ENCODE measurements around the gene PEPD.

PEPD gene

GRCh38 chr19:33383720-33384292, 137.8 kb downstream of the PEPD start:
- no peak for DNase-seq (ENCODE audit: low read depth)

DNA sequence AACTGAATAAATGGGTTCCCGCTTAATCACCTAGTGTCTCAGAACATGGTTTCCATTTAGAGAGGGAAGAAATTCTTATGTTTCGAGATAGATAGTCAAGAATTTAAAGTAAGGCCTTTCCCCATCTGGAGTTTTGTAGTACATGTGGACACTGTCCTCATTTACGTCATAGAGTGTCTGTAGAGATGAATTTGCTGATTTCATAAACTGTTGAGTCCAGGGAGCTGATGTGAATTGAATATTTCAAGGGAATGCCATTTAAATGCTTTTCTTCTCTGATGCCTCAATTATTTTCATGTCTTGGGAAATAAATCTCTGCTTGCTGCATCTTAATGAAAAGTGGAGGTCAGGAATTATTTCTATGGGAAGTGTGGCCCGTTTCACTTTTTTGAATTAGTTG, 138.6 kb downstream of the PEPD start:
- no peak for DNase-seq (ENCODE audit: low read depth)

DNA sequence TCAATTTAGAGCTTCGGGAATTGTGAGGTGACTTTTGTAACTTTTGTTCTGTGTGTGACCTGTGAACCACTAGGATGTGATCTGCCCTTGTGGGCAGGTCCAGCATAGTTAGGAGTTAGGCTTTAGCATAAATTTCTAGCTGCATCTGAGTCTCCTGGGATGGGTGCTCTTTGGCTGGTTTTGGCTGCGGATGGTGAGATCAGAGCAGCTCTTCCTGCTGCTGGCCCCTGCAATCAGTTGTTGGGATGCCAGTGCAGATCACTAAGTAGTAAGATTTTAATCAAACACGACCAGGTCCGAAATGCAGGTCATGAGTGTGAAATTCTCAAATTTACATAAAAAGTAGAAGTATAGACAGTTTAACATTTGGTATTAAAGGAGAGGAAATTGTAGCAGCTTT, 139.6 kb downstream of the PEPD start:
- no peak for DNase-seq (ENCODE audit: low read depth)

GRCh38 chr19:33381101-33381500, 140.5 kb downstream of the PEPD start:
- no peak for DNase-seq (ENCODE audit: low read depth)

DNA sequence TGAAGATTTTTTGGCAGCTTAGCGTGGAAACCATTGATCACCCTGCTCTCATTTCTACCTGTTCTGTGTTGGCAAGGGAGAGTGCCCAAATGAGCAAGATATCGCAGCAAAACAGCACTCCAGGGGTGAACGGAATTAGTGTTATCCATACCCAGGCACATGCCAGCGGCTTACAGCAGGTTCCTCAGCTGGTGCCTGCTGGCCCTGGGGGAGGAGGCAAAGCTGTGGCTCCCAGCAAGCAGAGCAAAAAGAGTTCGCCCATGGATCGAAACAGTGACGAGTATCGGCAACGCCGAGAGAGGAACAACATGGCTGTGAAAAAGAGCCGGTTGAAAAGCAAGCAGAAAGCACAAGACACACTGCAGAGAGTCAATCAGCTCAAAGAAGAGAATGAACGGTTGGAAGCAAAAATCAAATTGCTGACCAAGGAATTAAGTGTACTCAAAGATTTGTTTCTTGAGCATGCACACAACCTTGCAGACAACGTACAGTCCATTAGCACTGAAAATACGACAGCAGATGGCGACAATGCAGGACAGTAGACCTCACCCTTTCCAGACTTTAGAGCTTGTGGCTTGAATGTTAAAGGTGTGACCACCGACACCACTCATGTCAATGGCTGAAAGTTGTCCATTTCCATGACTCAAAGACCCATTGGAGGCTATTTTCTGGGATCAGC, 142.3 kb downstream of the PEPD start:
- no peak for DNase-seq (ENCODE audit: low read depth)

- no peak for DNase-seq (ENCODE audit: low read depth)
Measured at GRCh38 chr19:33377586-33378475, 143.8 kb downstream of the PEPD start.

DNA sequence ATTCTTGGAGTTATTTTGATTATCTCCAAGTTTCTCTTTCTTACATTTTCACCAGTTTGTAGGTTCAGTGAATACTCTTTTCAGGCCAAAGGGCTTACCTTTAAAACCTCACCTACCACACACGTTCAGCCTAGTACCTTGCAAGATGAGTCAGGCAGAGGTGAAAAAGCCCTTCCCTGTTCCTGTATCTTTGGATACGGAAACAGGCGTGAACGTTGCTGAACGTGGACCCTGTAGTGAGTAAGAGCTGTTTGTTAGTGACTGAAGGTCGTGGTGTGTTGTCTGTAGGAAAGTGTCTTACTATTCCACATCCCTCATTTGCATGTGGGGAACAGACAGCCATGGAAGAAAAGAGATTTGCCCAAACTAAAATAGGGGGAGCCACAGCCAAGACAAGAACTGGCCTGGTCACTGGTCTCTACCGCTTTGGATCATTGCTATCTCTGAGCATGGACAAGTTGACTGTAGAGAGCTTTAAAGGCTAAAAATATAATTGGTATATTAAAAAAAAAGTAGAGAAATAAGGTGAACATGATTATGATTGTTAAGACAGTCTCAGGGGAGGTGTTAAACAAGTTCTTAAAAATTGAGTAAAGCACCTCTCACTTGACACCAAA, 144.5 kb downstream of the PEPD start:
- DNase-seq (ENCODE audit: low read depth) = no peak

- no peak for DNase-seq (ENCODE audit: low read depth)
Measured at GRCh38 chr19:33376423-33376822, 145.2 kb downstream of the PEPD start.

DNA sequence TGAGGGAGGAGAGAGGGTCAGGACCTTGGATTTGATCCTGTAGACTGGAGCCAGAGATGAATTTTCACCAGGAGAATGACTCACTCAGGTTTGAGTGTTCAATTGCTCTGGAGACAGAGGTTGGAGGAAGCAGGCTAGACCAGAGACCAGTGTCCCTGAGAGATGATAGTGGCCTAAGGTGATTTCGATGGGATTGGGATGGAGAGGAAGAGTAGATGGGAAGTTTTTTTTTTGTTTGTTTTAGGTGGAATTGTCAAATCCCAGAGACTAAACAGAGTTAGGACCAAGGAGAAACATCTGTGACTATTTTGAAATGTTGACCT, 145.8 kb downstream of the PEPD start:
- no peak for DNase-seq (ENCODE audit: low read depth)

DNA sequence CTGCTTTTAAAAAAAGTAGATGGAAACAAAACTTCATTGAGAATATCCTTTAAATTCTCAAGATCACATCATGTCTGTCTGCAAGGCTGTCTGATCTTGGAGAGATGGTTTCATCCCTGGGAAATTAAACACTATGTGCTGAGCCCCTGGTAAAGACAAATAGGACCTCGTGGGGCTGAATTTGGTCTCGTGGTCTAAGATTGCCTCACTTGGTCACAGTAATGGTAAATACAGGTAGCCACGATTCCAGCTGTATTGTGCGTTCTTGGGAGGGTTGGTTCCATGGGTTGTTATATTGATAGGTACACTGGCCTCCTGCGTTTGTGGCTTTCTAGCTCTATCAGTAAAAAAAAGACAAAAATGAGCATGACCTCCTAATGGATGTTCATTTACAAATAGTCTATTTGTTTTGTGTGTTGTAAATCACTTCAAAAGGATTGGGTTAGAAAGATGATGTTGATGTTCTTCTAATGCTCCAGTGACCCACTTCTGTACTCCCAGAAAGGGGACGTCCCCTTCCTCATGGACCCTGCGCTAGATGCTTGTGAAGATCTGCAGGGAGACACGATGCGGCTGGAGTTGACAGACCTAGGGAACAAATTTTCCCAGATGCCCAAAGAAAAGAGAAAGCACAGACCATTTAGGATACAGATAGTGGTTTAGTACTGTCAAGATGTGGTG, 146.3 kb downstream of the PEPD start:
- DNase-seq (ENCODE audit: low read depth) = no peak

- DNase-seq (ENCODE audit: low read depth) = no peak
Measured at GRCh38 chr19:33374236-33374714, 147.3 kb downstream of the PEPD start.

DNA sequence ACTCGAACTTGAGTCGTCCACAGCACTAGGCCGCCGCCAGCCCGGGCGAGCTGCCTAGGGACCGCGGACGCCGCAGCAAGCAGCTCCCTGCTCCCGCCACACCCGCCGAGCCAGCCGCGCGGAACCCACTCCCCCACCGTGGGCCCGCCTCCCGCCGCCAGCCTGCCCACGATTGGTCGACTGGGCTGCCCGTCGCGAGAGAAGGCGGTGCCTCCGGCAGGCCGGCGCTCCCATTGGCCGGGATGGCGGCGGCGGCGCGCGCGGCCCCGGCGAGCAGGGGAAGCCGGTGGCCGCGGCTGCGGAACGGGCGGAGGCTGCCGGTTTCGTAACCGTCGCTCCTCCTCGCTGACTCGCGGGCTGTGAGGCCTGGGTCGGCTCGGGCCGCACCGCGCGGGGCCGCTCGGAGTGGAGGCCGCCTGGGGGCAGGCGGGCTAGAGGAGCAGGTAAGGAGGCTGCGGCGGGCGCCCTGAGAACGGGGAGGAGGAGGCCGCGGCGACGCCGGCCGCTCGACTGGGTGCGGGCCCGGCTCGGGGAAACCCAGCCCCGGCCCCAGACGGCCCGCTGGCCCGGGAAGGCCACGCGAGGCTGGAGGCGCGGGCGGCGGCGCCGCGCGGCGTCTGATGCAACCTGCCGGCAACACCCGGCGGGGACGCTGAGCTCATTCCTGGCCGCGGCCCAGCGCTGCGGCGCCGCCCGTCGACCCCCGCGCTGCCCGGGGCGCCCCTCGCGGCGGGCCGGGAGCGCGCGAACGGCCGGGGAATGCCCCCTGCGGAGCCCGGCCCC, 147.9 kb downstream of the PEPD start, which contains the start of gene CEBPG:
TSS of gene CEBPG (plus strand) at position 257 of the 783 bp plus-strand sequence. CDS start 5,531 bp downstream, outside the sequence.
- DNase-seq (ENCODE audit: low read depth) = peak; percentile 91

DNA sequence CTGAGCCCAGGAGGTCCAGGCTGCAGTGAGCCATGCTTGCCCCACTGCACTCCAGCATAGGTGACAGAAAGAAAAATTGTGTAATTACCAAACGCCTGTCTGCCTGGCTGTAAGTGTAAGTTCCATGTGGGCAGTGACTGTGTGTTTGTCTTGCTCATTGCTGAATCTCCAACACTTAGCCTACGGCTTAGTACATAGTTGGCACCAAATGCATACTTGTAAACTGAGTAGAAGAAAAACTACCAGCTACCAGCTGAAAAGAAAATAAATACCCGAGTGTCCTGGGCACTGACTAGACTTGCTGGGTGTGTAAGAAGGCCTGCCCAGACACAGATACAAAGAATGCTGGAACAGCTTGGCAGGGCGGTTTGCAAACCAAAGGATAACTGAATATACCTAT, 150.8 kb downstream of the PEPD start:
- DNase-seq (ENCODE audit: low read depth) = no peak

- no peak for DNase-seq (ENCODE audit: low read depth)
Measured at GRCh38 chr19:33368074-33368864, 153.3 kb downstream of the PEPD start.

GRCh38 chr19:33366897-33367296, 154.7 kb downstream of the PEPD start:
- no peak for DNase-seq (ENCODE audit: low read depth)

DNA sequence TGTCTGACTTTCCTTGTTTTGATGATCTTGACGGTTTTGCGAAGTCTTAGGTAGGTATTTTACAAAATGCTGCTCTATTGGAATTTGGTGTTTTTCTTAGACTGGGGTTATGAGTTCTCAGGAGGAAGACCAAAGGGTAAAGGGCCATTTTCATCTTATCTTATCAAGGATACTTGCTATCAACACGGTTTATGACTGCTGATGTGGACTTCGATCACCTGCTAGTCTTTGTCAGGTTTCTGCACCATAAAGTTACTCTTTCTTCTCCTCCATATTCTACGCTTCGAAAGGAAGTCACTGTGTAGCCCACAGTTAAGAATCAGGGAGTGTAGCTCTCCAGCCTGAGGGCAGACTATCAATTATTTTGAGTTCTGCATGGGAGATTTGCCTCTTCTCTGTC, 155.5 kb downstream of the PEPD start:
- no peak for DNase-seq (ENCODE audit: low read depth)

DNA sequence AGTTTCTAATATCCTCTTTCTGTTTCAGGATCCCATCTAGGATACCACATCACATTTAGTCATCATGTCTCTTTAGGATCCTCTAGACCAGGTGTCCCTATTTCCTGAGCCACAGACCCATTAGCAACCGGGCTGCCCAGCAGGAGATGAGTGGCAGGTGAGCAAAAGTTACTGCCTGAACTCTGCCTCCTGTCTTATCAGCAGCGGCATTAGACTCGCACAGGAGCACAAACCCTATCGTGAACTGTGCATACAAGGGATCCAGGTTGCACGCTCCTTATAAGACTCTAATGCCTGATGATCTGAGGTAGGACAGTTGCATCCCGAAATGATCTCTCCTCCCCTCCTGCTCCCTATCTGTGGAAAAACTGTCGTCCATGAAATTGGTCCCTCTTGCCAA, 155.9 kb downstream of the PEPD start:
- no peak for DNase-seq (ENCODE audit: low read depth)

- DNase-seq (ENCODE audit: low read depth) = no peak
Measured at GRCh38 chr19:33363476-33363875, 158.1 kb downstream of the PEPD start.

DNA sequence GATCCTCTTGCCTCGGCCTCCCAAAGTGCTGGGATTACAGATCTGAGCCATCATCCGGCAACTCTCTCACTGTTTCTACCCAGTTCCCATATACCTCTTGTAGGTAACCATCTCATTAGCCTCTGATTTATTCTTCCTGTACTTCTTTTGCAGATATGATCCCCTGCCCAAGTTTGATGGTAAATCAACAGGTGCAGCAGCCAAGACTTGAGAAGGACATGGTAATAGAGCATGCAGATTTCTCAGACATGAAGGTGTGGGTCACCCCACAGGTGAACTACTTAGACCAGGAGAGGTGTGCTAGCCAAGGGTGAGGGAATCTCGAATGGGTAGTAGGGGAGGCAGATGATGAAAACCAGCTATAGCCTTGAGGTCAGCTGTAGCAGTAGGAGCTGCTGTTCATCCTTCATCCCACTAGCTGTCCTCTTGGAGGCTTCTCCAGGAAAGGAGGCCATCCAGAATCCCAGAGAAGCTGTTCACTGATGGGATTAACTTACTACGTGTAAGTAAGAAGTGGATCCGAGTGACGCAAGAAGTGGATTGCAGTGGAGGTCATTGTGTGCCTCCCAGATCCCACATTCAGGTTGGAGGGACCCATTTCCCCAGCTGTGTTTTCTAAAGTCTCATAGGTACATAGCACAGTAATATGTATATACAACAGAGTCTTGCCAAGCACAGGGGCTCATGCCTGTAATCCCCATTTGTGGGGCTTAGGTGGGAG, 158.9 kb downstream of the PEPD start:
- no peak for DNase-seq (ENCODE audit: low read depth)

DNA sequence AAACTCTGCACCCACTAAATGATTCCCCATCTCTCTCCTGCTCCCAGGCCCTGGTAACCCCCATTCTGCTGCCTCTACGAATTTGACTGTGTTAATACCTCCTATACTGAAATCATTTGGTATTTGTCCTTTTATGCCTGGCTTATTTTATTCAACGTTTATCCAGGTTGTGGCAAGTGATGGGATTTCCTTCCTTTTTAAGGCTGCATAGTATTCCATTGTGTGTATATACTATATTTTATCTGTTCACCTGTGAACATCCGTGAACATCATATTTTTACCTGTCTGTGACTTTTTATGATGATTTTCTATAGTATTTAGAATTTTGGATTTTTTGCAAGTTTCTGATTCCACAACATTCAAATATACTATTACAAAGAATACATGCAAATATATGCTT, 162.0 kb downstream of the PEPD start:
- DNase-seq (ENCODE audit: low read depth) = no peak
